Measurements from ENCODE around the gene MYO6.
A peak's percentile ranks its signal among the peaks of the same experiment; 100 is the strongest.

MYO6 gene

GRCh38 chr6:75884822-75885221 is 135.8 kb downstream of the MYO6 start:
- Histone ChIP-seq H4K20me1 (ENCODE audit: insufficient read depth) (no peaks in the 10 kb centered on the region), H3K9ac (no peak overlapping the region), H3K27ac (no peak overlapping the region), H3K4me1 (ENCODE audit: low read depth, poor library complexity, severe bottlenecking) (no peaks in the 10 kb centered on the region), H3K79me2 (ENCODE audit: insufficient read depth, low read depth) (no peaks in the 10 kb centered on the region), H3K4me2 (no peak overlapping the region), H3K27me3 (ENCODE audit: insufficient read depth, low read depth) (no peaks in the 10 kb centered on the region), H2AFZ (ENCODE audit: low read depth) (no peak overlapping the region), H3K4me3 (IDR thresholded peaks at IDR 0.05; ENCODE audit: insufficient read depth, low read depth, low read length) (no peak overlapping the region), H3K36me3 (ENCODE audit: insufficient read depth) (no peaks in the 10 kb centered on the region)
- TF ChIP-seq CTCF (conservative IDR thresholded peaks at IDR 0.05; ENCODE audit: low read depth, low read length): no peak

- Histone ChIP-seq H3K4me3 (IDR thresholded peaks at IDR 0.05; ENCODE audit: insufficient read depth, low read depth, low read length) (no peak overlapping the region), H3K79me2 (ENCODE audit: insufficient read depth, low read depth) (no peaks in the 10 kb centered on the region), H2AFZ (ENCODE audit: low read depth) (no peak overlapping the region), H3K27ac (no peak overlapping the region), H4K20me1 (ENCODE audit: insufficient read depth) (no peaks in the 10 kb centered on the region), H3K36me3 (ENCODE audit: insufficient read depth) (no peaks in the 10 kb centered on the region), H3K4me2 (no peak overlapping the region), H3K9ac (no peak overlapping the region), H3K4me1 (ENCODE audit: low read depth, poor library complexity, severe bottlenecking) (peaks cover 7% of the 10 kb centered on the region), H3K27me3 (ENCODE audit: insufficient read depth, low read depth) (no peaks in the 10 kb centered on the region)
- TF ChIP-seq CTCF (conservative IDR thresholded peaks at IDR 0.05; ENCODE audit: low read depth, low read length): no peak
Measured at GRCh38 chr6:75892384-75892783, 143.3 kb downstream of the MYO6 start.

GRCh38 chr6:75893058-75893775 is 144.2 kb downstream of the MYO6 start:
- Histone ChIP-seq H3K4me2 (no peak overlapping the region), H4K20me1 (ENCODE audit: insufficient read depth) (no peaks in the 10 kb centered on the region), H3K27me3 (ENCODE audit: insufficient read depth, low read depth) (no peaks in the 10 kb centered on the region), H3K79me2 (ENCODE audit: insufficient read depth, low read depth) (no peaks in the 10 kb centered on the region), H3K9ac (no peak overlapping the region), H3K4me1 (ENCODE audit: low read depth, poor library complexity, severe bottlenecking) (peaks cover 7% of the 10 kb centered on the region), H2AFZ (ENCODE audit: low read depth) (no peak overlapping the region), H3K4me3 (IDR thresholded peaks at IDR 0.05; ENCODE audit: insufficient read depth, low read depth, low read length) (no peak overlapping the region), H3K36me3 (ENCODE audit: insufficient read depth) (no peaks in the 10 kb centered on the region), H3K27ac (no peak overlapping the region)
- peak; percentile 76 for TF ChIP-seq CTCF (conservative IDR thresholded peaks at IDR 0.05; ENCODE audit: low read depth, low read length)

GRCh38 chr6:75893776-75894152 is 144.7 kb downstream of the MYO6 start:
- no peak overlapping the region for H3K4me3 ChIP-seq (IDR thresholded peaks at IDR 0.05; ENCODE audit: insufficient read depth, low read depth, low read length)
- H3K4me2 ChIP-seq: no peak overlapping the region
- no peaks in the 10 kb centered on the region for H3K36me3 ChIP-seq (ENCODE audit: insufficient read depth)
- no peaks in the 10 kb centered on the region for H3K27me3 ChIP-seq (ENCODE audit: insufficient read depth, low read depth)
- no peak overlapping the region for H3K27ac ChIP-seq
- H3K4me1 ChIP-seq (ENCODE audit: low read depth, poor library complexity, severe bottlenecking): peaks cover 7% of the 10 kb centered on the region
- TF ChIP-seq CTCF (conservative IDR thresholded peaks at IDR 0.05; ENCODE audit: low read depth, low read length): no peak
- no peak overlapping the region for H2AFZ ChIP-seq (ENCODE audit: low read depth)
- no peaks in the 10 kb centered on the region for H4K20me1 ChIP-seq (ENCODE audit: insufficient read depth)
- H3K79me2 ChIP-seq (ENCODE audit: insufficient read depth, low read depth): no peaks in the 10 kb centered on the region
- no peak overlapping the region for H3K9ac ChIP-seq
